Mesenchymal stem cell (in vitro differentiated cells and primary cell): Measurements from ENCODE around the gene DND1.

Experiments
- DNase-seq: peaks from one replicate; pipeline ENCODE4 v3.0.0-alpha.2; 2013
- H2AFZ ChIP-seq: one replicate; pipeline ENCODE4 v1.6.1; 2013; ENCODE audit warnings: low read depth, mild to moderate bottlenecking, control low read depth, inconsistent platforms, low read length, moderate library complexity
- H2AK5ac ChIP-seq: 2 replicates; pipeline ENCODE4 v1.6.1; 2013; ENCODE audit warnings: low read length, moderate library complexity, mild to moderate bottlenecking, inconsistent platforms; ENCODE audit not compliant: severe bottlenecking
- H2BK120ac ChIP-seq: one replicate; pipeline ENCODE4 v1.6.1; 2013; ENCODE audit warnings: low read depth, mild to moderate bottlenecking, inconsistent platforms, low read length, moderate library complexity
- H2BK12ac ChIP-seq, 2 experiments: one replicate each; pipeline ENCODE4 v1.6.1; 2013; ENCODE audit warnings: inconsistent platforms in 2 of 2, low read length in 2 of 2, mild to moderate bottlenecking in 2 of 2, moderate library complexity in 2 of 2, control low read depth in 1 of 2
- H2BK15ac ChIP-seq: one replicate; pipeline ENCODE4 v1.6.1; 2013; ENCODE audit warnings: mild to moderate bottlenecking, low read depth, inconsistent platforms; ENCODE audit not compliant: poor library complexity, severe bottlenecking
- H2BK5ac ChIP-seq: 2 replicates; pipeline ENCODE4 v1.6.1; 2013; ENCODE audit warnings: low read depth, mild to moderate bottlenecking, low read length, control low read depth, inconsistent platforms; ENCODE audit not compliant: poor library complexity, severe bottlenecking
- H3K14ac ChIP-seq, 2 experiments: one replicate each; pipeline ENCODE4 v1.6.1; 2013; ENCODE audit warnings: inconsistent platforms in 2 of 2, low read length in 2 of 2, control low read depth in 1 of 2, mild to moderate bottlenecking in 1 of 2, moderate library complexity in 1 of 2
- H3K18ac ChIP-seq, 2 experiments: one replicate each; pipeline ENCODE4 v1.6.1; 2013; ENCODE audit warnings: inconsistent platforms in 2 of 2, low read length in 2 of 2, control low read depth in 1 of 2, low read depth in 1 of 2, mild to moderate bottlenecking in 1 of 2
- H3K23ac ChIP-seq, 2 experiments: one replicate each; pipeline ENCODE4 v1.6.1; 2013; ENCODE audit warnings: inconsistent platforms in 2 of 2, low read length in 2 of 2, mild to moderate bottlenecking in 2 of 2, moderate library complexity in 2 of 2, control low read depth in 1 of 2
- H3K27ac ChIP-seq: 2 replicates; pipeline ENCODE4 v1.5.1; 2013; ENCODE audit warnings: mild to moderate bottlenecking, moderate library complexity, low read length, control low read depth, inconsistent platforms; ENCODE audit not compliant: poor library complexity, severe bottlenecking
- H3K27me3 ChIP-seq, 2 experiments: 2 replicates each; pipeline versions ENCODE4 v1.6.1 to v1.7.0; 2013; ENCODE audit warnings: low read length in 2 of 2, mild to moderate bottlenecking in 2 of 2, moderate library complexity in 2 of 2, control low read depth in 1 of 2, inconsistent platforms in 1 of 2; ENCODE audit not compliant: control insufficient read depth in 1 of 2, insufficient read depth in 1 of 2
- H3K36me3 ChIP-seq, 2 experiments: 2 replicates each; pipeline versions ENCODE4 v1.6.1 to v1.7.0; 2013; ENCODE audit warnings: low read length in 2 of 2, control low read depth in 1 of 2, inconsistent platforms in 1 of 2, low read depth in 1 of 2, mild to moderate bottlenecking in 1 of 2; ENCODE audit not compliant: insufficient read depth in 2 of 2, control insufficient read depth in 1 of 2
- H3K4ac ChIP-seq, 2 experiments: one replicate each; pipeline ENCODE4 v1.6.1; 2013; ENCODE audit warnings: inconsistent platforms in 2 of 2, low read length in 2 of 2, mild to moderate bottlenecking in 2 of 2, moderate library complexity in 2 of 2, control low read depth in 1 of 2, low read depth in 1 of 2
- H3K4me1 ChIP-seq: 2 replicates; pipeline ENCODE4 v1.6.1; 2013; ENCODE audit warnings: low read depth, low read length, control low read depth; ENCODE audit not compliant: control insufficient read depth, insufficient read depth
- H3K4me2 ChIP-seq: 2 replicates; pipeline ENCODE4 v1.6.1; 2013; ENCODE audit warnings: low read length, mild to moderate bottlenecking, inconsistent platforms; ENCODE audit not compliant: poor library complexity, severe bottlenecking
- H3K4me3 ChIP-seq, 2 experiments: 2 replicates each; pipeline versions ENCODE4 v1.5.1 to v1.7.0; 2013; ENCODE audit warnings: low read length in 2 of 2, mild to moderate bottlenecking in 2 of 2, control low read depth in 1 of 2, low read depth in 1 of 2; ENCODE audit not compliant: insufficient read depth in 1 of 2
- H3K79me1 ChIP-seq: replicated peaks from 2 replicates; pipeline ENCODE4 v1.6.1; 2013; ENCODE audit warnings: mild to moderate bottlenecking, control low read depth, low read length, inconsistent platforms; ENCODE audit not compliant: poor library complexity, severe bottlenecking
- H3K9ac ChIP-seq: 2 replicates; pipeline ENCODE4 v1.7.0; 2013; ENCODE audit warnings: mild to moderate bottlenecking, low read length, moderate library complexity
- H3K9me3 ChIP-seq: 2 replicates; pipeline ENCODE4 v1.7.0; 2013; ENCODE audit warnings: mild to moderate bottlenecking, low read length; ENCODE audit not compliant: control insufficient read depth
- H4K8ac ChIP-seq: one replicate; pipeline ENCODE4 v1.6.1; 2013; ENCODE audit warnings: inconsistent platforms, mild to moderate bottlenecking, low read length, moderate library complexity
- H4K91ac ChIP-seq: one replicate; pipeline ENCODE4 v1.6.1; 2013; ENCODE audit warnings: mild to moderate bottlenecking, low read length, inconsistent platforms
- WGBS: methylation state at CpG from one replicate; pipeline ENCODE4 v1.1.7; 2013; ENCODE audit warnings: mixed read lengths; 5-methylcytosine and 5-hydroxymethylcytosine counted together

Gene DND1

DNA sequence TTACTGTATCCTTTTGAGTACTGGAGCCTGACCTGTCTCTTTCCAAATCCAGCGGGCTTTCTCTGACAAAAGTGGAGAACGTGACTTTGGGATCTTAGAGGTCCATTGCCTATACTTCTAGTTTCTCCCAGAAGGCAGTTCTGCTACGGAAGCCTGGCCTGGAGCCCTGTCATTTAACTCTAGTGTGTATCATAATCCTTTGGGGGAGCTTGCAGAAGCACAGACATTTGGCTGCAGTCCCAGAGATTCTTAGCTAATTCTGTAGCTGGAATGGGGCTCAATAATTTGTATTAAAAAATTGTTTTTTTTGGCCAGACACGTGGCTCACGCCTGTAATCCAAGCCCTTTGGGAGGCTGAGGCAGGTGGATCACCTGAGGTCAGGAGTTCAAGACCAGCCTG lies 20.9 kb upstream of the DND1 start:
- H2BK12ac ChIP-seq, result no peak overlapping the region
- no peak overlapping the region for H2AK5ac ChIP-seq
- H2BK5ac ChIP-seq, result no peak overlapping the region
- no peak overlapping the region for H3K14ac ChIP-seq
- no peak overlapping the region for H3K27ac ChIP-seq
- 97% methylated on average over 5 of the region's 5 CpGs for WGBS
- H3K4ac ChIP-seq, result no peak overlapping the region
- H4K8ac ChIP-seq, result no peak overlapping the region
- H3K9me3 ChIP-seq, result no peaks in the 10 kb centered on the region
- no peak overlapping the region for H4K91ac ChIP-seq
- H2BK15ac ChIP-seq, result no peak overlapping the region
- H2AFZ ChIP-seq, result no peak overlapping the region
- peaks cover 31 to 67% of the 10 kb centered on the region in 2 experiments for H3K36me3 ChIP-seq
- H2BK120ac ChIP-seq, result no peak overlapping the region
- H3K9ac ChIP-seq, result no peak overlapping the region
- no peak overlapping the region for H3K4me2 ChIP-seq
- H3K27me3 ChIP-seq, result no peaks in the 10 kb centered on the region
- DNase-seq, result no peak
- no peak overlapping the region for H3K23ac ChIP-seq
- peaks cover 8% of the 10 kb centered on the region for H3K4me1 ChIP-seq
- no peak overlapping the region for H3K4me3 ChIP-seq
- H3K79me1 ChIP-seq, result peaks cover 26% of the 10 kb centered on the region
- no peak overlapping the region for H3K18ac ChIP-seq

DNA sequence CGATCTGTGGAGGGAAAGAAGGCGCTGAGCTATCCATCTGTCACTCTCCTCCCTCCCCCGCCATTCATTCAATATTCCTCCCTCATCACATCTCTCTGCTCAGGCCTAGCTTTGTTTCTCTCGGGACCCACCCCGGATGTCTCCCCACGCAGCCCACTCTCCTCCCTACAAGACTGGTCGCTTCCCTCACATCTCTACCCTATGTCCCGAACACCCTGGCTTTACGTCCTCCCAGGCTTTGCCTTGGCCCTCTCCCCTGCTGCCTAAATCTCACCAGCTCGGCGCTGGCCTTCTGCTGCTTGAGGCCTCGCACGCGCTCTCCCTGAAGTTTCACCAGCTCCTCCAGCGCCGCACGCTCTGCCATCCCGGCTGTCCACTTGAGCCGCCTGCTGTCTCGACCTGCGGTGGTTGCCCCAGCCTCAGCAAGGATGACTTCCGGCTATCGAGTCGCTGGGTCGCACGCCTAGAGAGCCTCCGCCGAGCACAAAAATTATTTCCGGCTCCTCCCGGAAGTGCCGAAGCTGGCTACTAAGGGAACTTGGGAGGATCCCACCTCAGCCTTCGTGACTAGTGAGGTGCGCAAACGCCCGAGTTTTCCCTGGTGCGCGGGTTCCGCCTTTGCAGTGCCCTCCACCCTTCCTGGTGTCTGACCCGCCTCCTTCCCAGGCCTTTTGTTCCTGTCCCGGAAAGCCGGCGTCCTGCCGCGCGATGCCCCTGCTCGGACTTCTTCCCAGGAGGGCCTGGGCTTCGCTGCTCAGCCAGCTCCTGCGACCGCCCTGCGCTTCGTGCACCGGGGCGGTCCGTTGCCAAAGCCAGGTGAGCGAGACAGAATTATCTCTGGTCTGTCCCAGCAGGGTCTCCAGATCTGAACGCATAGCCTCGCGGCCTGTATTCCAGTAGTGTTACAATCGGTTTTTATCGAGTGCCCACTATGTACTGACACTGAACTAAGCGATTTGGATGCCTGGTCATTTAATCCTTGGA lies 17.9 kb upstream of the DND1 start, which contains the start of the genes HARS1 and HARS2:
Gene HARS1, minus strand, starts transcription at position 430 of the 984 bp plus-strand sequence. Its CDS starts 66 bp downstream, at position 364.
Gene HARS2, plus strand, starts transcription at position 515 of the 984 bp plus-strand sequence. Its CDS starts 194 bp downstream, at position 709.
- Histone ChIP-seq H3K4me2 (peak within 1 kb of the TSS; percentile 77), H3K79me1 (peaks cover 19% of the 10 kb centered on the region), H3K18ac (peak within 1 kb of the TSS; percentile 59 to 91), H3K9me3 (no peaks in the 10 kb centered on the region), H4K8ac (peak within 1 kb of the TSS; percentile 74), H2BK15ac (no peak within 1 kb of the TSS), H3K36me3 (peaks cover 22 to 66% of the 10 kb centered on the region in 2 experiments), H3K14ac (peak within 1 kb of the TSS in 1 of 2 experiments; percentile 45), H3K23ac (peak within 1 kb of the TSS in 1 of 2 experiments; percentile 48), H2BK12ac (no peak within 1 kb of the TSS), H2AK5ac (no peak within 1 kb of the TSS), H2AFZ (peak within 1 kb of the TSS; percentile 70), H3K4ac (peak within 1 kb of the TSS; percentile 39 to 86), H4K91ac (peak within 1 kb of the TSS; percentile 85), H3K27ac (peak within 1 kb of the TSS; percentile 86), H3K9ac (peak within 1 kb of the TSS; percentile 97), H3K4me3 (peak within 1 kb of the TSS; percentile 88 to 99), H3K4me1 (peaks cover 8% of the 10 kb centered on the region), H2BK5ac (peak within 1 kb of the TSS; percentile 66), H3K27me3 (no peaks in the 10 kb centered on the region), H2BK120ac (no peak within 1 kb of the TSS)
- DNase-seq, result peak; percentile 97
- WGBS, result under 1% methylated on average over 61 of the region's 61 CpGs

DNA sequence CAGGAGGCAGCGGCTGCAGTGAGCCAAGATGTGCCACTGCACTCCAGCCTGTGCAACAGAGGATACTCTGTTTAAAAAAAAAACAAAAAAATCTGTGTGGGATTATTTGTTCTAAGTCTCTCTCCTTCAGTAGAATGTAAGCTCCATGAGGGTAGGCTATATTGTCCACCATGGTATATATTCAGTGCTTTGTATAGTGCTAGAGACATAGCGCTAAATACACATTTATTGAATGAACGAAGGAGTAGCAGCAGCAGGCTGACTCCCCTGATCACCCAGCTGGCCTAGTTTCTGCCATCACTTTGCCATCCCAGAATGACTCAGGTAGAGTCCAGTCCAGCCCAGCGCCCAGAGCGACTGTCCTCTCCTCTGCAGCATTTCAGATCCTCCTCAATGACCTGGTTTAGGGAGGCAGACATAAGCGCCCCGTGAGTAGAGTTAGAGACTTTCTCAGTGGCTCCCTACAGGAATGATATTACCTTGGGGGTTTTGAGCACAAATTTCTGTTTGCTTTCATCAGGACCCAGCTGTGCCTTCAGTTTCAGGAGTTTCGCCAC lies 17.1 kb upstream of the DND1 start:
- peak overlapping the region; percentile 68 for H3K4me2 ChIP-seq
- H2AK5ac ChIP-seq, result no peak overlapping the region
- H3K4me1 ChIP-seq, result peaks cover 8% of the 10 kb centered on the region
- H3K36me3 ChIP-seq, result peaks cover 19 to 58% of the 10 kb centered on the region in 2 experiments
- H2BK12ac ChIP-seq, result no peak overlapping the region
- no peak overlapping the region for H4K8ac ChIP-seq
- H2BK5ac ChIP-seq, result no peak overlapping the region
- H3K23ac ChIP-seq, result no peak overlapping the region
- H3K4ac ChIP-seq, result no peak overlapping the region
- no peak overlapping the region for H2BK120ac ChIP-seq
- DNase-seq, result no peak
- peak overlapping the region; percentile 97 for H3K9ac ChIP-seq
- no peak overlapping the region for H2BK15ac ChIP-seq
- peak overlapping the region in 1 of 2 experiments; percentile 73 for H3K18ac ChIP-seq
- H3K14ac ChIP-seq, result peak overlapping the region in 1 of 2 experiments; percentile 11
- WGBS, result 74% methylated on average over 8 of the region's 8 CpGs
- H3K27me3 ChIP-seq, result no peaks in the 10 kb centered on the region
- peak overlapping the region; percentile 68 to 99 for H3K4me3 ChIP-seq
- peak overlapping the region; percentile 59 for H3K27ac ChIP-seq
- no peak overlapping the region for H4K91ac ChIP-seq
- peak overlapping the region; percentile 21 for H2AFZ ChIP-seq
- no peaks in the 10 kb centered on the region for H3K9me3 ChIP-seq
- peaks cover 13% of the 10 kb centered on the region for H3K79me1 ChIP-seq

DNA sequence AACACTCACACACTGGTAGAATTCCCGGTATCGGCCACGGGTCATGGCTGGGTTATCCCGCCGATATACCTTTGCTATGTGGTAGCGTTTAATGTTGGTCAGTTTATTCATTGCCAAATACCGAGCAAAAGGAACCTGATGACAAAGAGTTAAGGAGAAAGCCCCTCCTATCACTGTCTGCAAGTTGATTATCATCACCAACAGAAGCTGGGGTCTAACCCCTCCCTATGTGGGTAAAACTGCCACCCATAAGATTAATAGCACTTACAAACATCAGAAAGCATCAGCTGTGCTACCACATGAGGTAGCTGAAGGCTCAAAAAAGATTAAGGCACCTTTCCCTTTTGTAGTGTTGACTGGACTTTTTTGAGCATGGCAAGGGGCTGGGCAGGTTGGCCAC lies 5.6 kb upstream of the DND1 start:
- Histone ChIP-seq H3K23ac (no peak overlapping the region), H4K91ac (no peak overlapping the region), H3K4ac (no peak overlapping the region), H3K27me3 (no peaks in the 10 kb centered on the region), H3K4me2 (no peak overlapping the region), H3K27ac (no peak overlapping the region), H3K4me1 (no peaks in the 10 kb centered on the region), H2AFZ (no peak overlapping the region), H2BK12ac (no peak overlapping the region), H2BK120ac (no peak overlapping the region), H3K9me3 (no peaks in the 10 kb centered on the region), H2BK15ac (no peak overlapping the region), H2AK5ac (no peak overlapping the region), H3K79me1 (peaks cover 18% of the 10 kb centered on the region), H3K18ac (no peak overlapping the region), H4K8ac (no peak overlapping the region), H2BK5ac (no peak overlapping the region), H3K14ac (no peak overlapping the region), H3K4me3 (no peak overlapping the region), H3K36me3 (peaks cover 70 to 91% of the 10 kb centered on the region in 2 experiments), H3K9ac (no peak overlapping the region)
- no peak for DNase-seq
- over 99% methylated on average over 7 of the region's 7 CpGs for WGBS
